Measurements from ENCODE around the gene MLLT3. TPM values are rescaled to one million over a fixed set of nuclear protein-coding genes. Genes with fewer than 3 reads are reported as not detected.

Gene MLLT3
- total and polyA plus RNA-seq, 8 donors, result 1.8 to 10.3 (median 4.2) TPM

DNA sequence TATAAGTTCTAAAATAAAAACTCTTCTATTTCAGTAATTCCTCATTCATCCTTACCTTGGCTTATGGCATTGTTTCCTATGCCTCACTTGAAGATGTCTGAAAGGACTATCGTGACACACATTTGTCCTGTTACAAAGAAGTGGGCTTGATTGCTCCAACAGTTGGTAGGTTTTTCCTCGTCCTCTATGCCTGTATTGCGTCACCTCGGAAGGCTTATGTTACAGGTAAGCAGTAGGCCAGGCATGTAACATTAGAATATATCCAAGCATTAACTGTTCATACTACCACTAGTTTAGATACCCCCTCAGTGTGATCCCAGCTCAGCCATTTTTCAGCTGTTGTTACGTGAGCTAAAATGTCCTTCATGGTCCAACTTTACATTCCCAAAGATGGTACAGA lies 116.7 kb downstream of the MLLT3 start:
- Histone ChIP-seq H3K27me3 (no peaks in the 10 kb centered on the region), H3K9me3 (no peaks in the 10 kb centered on the region), H3K4me1 (no peaks in the 10 kb centered on the region), H3K4me3 (no peak overlapping the region), H3K27ac (no peak overlapping the region), H3K36me3 (no peaks in the 10 kb centered on the region)
- DNase-seq, result no peak
- FAIRE-seq, result no peak
- no peak for TF ChIP-seq CTCF (IDR thresholded peaks at IDR 0.05)
- intact Hi-C loops (cut with DNase I), result no loop called here
- ATAC-seq, result no peak
- WGBS, 2 donors, result 91 to 95% methylated on average over 5 of the region's 5 CpGs

DNA sequence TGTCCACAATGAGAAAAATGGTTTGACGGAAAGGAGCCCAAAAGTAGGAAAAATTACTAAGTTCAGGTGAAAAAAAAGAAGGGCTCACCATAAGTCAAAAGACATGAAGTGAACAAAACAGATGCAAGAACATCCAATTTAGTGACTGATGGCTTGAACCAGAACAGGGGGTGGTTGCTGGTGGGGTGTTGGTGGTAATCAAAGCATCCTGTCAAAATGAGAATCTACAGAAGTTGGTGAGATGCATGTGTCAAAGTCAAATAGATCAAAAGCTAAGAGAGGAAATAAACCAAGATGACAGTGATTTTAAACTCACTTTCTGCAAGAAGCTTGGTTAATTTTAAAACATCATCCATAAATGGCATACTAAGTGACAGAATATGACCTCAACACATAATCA lies 117.4 kb downstream of the MLLT3 start:
- H3K36me3 ChIP-seq, result no peaks in the 10 kb centered on the region
- H3K4me1 ChIP-seq, result no peaks in the 10 kb centered on the region
- DNase-seq (no peak), FAIRE-seq (no peak), ATAC-seq (no peak)
- whole genome bisulfite sequencing, 2 donors, result 98 to 99% methylated on average over 1 of the region's 1 CpG
- TF ChIP-seq CTCF (IDR thresholded peaks at IDR 0.05), result no peak
- no peak overlapping the region for H3K4me3 ChIP-seq
- no peak overlapping the region for H3K27ac ChIP-seq
- H3K9me3 ChIP-seq, result no peaks in the 10 kb centered on the region
- no peaks in the 10 kb centered on the region for H3K27me3 ChIP-seq
- intact Hi-C loops (cut with DNase I), result no loop called here

- Histone ChIP-seq H3K4me1 (peaks cover 0 to 4% (median 0%) of the 10 kb centered on the region in 3 donors), H3K27ac (no peak overlapping the region), H3K36me3 (no peaks in the 10 kb centered on the region), H3K4me3 (no peak overlapping the region), H3K9me3 (no peaks in the 10 kb centered on the region), H3K27me3 (no peaks in the 10 kb centered on the region)
- FAIRE-seq (no peak), DNase-seq (no peak), ATAC-seq (no peak)
- WGBS, 2 donors, result 97 to 100% methylated on average over 2 of the region's 2 CpGs
- intact Hi-C loops (cut with DNase I), result no loop called here
- TF ChIP-seq CTCF (IDR thresholded peaks at IDR 0.05), result no peak
Measured at GRCh38 chr9:20500101-20500500, 122.2 kb downstream of the MLLT3 start.

- H3K27me3 ChIP-seq, result no peaks in the 10 kb centered on the region
- H3K4me1 ChIP-seq, result peaks cover 0 to 4% (median 0%) of the 10 kb centered on the region in 3 donors
- no peaks in the 10 kb centered on the region for H3K36me3 ChIP-seq
- ATAC-seq (no peak), DNase-seq (no peak), FAIRE-seq (no peak)
- no peak for TF ChIP-seq CTCF (IDR thresholded peaks at IDR 0.05)
- intact Hi-C loops (cut with DNase I), result no loop called here
- no peaks in the 10 kb centered on the region for H3K9me3 ChIP-seq
- H3K27ac ChIP-seq, result no peak overlapping the region
- H3K4me3 ChIP-seq, result no peak overlapping the region
Measured at GRCh38 chr9:20499013-20499412, 123.3 kb downstream of the MLLT3 start.

GRCh38 chr9:20496328-20496727 lies 126.0 kb downstream of the MLLT3 start:
- Histone ChIP-seq H3K4me3 (no peak overlapping the region), H3K27ac (no peak overlapping the region), H3K27me3 (no peaks in the 10 kb centered on the region), H3K36me3 (no peaks in the 10 kb centered on the region), H3K9me3 (no peaks in the 10 kb centered on the region), H3K4me1 (peaks cover 0 to 4% (median 0%) of the 10 kb centered on the region in 3 donors)
- DNase-seq (no peak), FAIRE-seq (no peak), ATAC-seq (no peak)
- WGBS, 2 donors, result 89% methylated on average over 2 of the region's 2 CpGs
- intact Hi-C loops (cut with DNase I), result no loop called here
- no peak for TF ChIP-seq CTCF (IDR thresholded peaks at IDR 0.05)

Measured in pancreas (tissue), 10 donors.